ENCODE measurements around the gene MDN1.

MDN1 gene

GRCh38 chr6:89776583-89777233, 42.9 kb downstream of the MDN1 start:
- H3K4me3 ChIP-seq (ENCODE audit: control insufficient read depth, low read depth, low read length), result no peak overlapping the region
- no peak for DNase-seq (ENCODE audit: low read depth)
- TF ChIP-seq CTCF (IDR thresholded peaks at IDR 0.05; ENCODE audit: control insufficient read depth, insufficient read depth, low read depth, low read length, missing control alignments), result no peak

- H3K4me3 ChIP-seq (ENCODE audit: control insufficient read depth, low read depth, low read length), result no peak overlapping the region
- no peak for TF ChIP-seq CTCF (IDR thresholded peaks at IDR 0.05; ENCODE audit: control insufficient read depth, insufficient read depth, low read depth, low read length, missing control alignments)
- DNase-seq (ENCODE audit: low read depth), result no peak
Observed at GRCh38 chr6:89775150-89775549, 44.4 kb downstream of the MDN1 start.

GRCh38 chr6:89769572-89769971, 50.0 kb downstream of the MDN1 start:
- no peak for DNase-seq (ENCODE audit: low read depth)
- H3K4me3 ChIP-seq (ENCODE audit: control insufficient read depth, low read depth, low read length), result no peak overlapping the region
- TF ChIP-seq CTCF (IDR thresholded peaks at IDR 0.05; ENCODE audit: control insufficient read depth, insufficient read depth, low read depth, low read length, missing control alignments), result no peak

GRCh38 chr6:89768324-89768723, 51.3 kb downstream of the MDN1 start:
- TF ChIP-seq CTCF (IDR thresholded peaks at IDR 0.05; ENCODE audit: control insufficient read depth, insufficient read depth, low read depth, low read length, missing control alignments), result no peak
- no peak overlapping the region for H3K4me3 ChIP-seq (ENCODE audit: control insufficient read depth, low read depth, low read length)
- DNase-seq (ENCODE audit: low read depth), result no peak

- TF ChIP-seq CTCF (IDR thresholded peaks at IDR 0.05; ENCODE audit: control insufficient read depth, insufficient read depth, low read depth, low read length, missing control alignments), result no peak
- H3K4me3 ChIP-seq (ENCODE audit: control insufficient read depth, low read depth, low read length), result no peak overlapping the region
- DNase-seq (ENCODE audit: low read depth), result no peak
Observed at GRCh38 chr6:89763550-89763949, 56.0 kb downstream of the MDN1 start.

- no peak overlapping the region for H3K4me3 ChIP-seq (ENCODE audit: control insufficient read depth, low read depth, low read length)
- TF ChIP-seq CTCF (IDR thresholded peaks at IDR 0.05; ENCODE audit: control insufficient read depth, insufficient read depth, low read depth, low read length, missing control alignments), result no peak
- DNase-seq (ENCODE audit: low read depth), result no peak
Observed at GRCh38 chr6:89758830-89759229, 60.8 kb downstream of the MDN1 start.

GRCh38 chr6:89750338-89750737, 69.3 kb downstream of the MDN1 start:
- no peak for DNase-seq (ENCODE audit: low read depth)
- no peak for TF ChIP-seq CTCF (IDR thresholded peaks at IDR 0.05; ENCODE audit: control insufficient read depth, insufficient read depth, low read depth, low read length, missing control alignments)
- H3K4me3 ChIP-seq (ENCODE audit: control insufficient read depth, low read depth, low read length), result no peak overlapping the region
